Upper lobe of left lung (tissue), 4 donors: ENCODE results near the gene CD58.

Experiments
- CTCF ChIP-seq, 6 experiments: fragments of 450-650 bp in 4 of 6; fragments of 200-600 bp in 2 of 6; sonication (generic) in 2 of 6; IDR thresholded peaks; one replicate each; pipeline ENCODE4 v1.5.1; 2016 to 2019; ENCODE audit warnings: antibody characterized with exemption in 6 of 6
- EP300 ChIP-seq, 4 donors: sonication (generic); formaldehyde crosslinking; IDR thresholded peaks; one replicate each; pipeline ENCODE4 v1.5.1; 2017; ENCODE audit warnings: antibody characterized with exemption in 4 of 4, control low read depth in 2 of 4
- POLR2A ChIP-seq, 4 donors: fragments of 450-650 bp; IDR thresholded peaks; one replicate each; pipeline ENCODE4 v1.5.1; 2016 to 2017; ENCODE audit warnings: antibody characterized with exemption in 4 of 4, mild to moderate bottlenecking in 2 of 4

GRCh38 chr1:116515702-116516101, 55.1 kb downstream of the CD58 start:
- TF ChIP-seq CTCF (IDR thresholded peaks at IDR 0.05) = no peak
- TF ChIP-seq EP300 (IDR thresholded peaks at IDR 0.05) = no peak
- TF ChIP-seq POLR2A (IDR thresholded peaks at IDR 0.05) = no peak
